ENCODE data around the gene RALGAPA2.

The RALGAPA2 gene

GRCh38 chr20:20491110-20491783 is 221.2 kb downstream of the RALGAPA2 start:
- no peak for DNase-seq

GRCh38 chr20:20490673-20491072 is 221.8 kb downstream of the RALGAPA2 start:
- no peak for DNase-seq

GRCh38 chr20:20489648-20490341 is 222.6 kb downstream of the RALGAPA2 start:
- DNase-seq: no peak

- no peak for DNase-seq
Measured at GRCh38 chr20:20489054-20489453, 223.4 kb downstream of the RALGAPA2 start.

GRCh38 chr20:20488388-20488787 is 224.1 kb downstream of the RALGAPA2 start:
- no peak for DNase-seq

- no peak for DNase-seq
Measured at GRCh38 chr20:20487811-20488210, 224.6 kb downstream of the RALGAPA2 start.

GRCh38 chr20:20483328-20483727 is 229.1 kb downstream of the RALGAPA2 start:
- no peak for DNase-seq

- DNase-seq: no peak
Measured at GRCh38 chr20:20482453-20482852, 230.0 kb downstream of the RALGAPA2 start.

GRCh38 chr20:20480689-20481088 is 231.8 kb downstream of the RALGAPA2 start:
- no peak for DNase-seq

- DNase-seq: no peak
Measured at GRCh38 chr20:20480126-20480525, 232.3 kb downstream of the RALGAPA2 start.

- no peak for DNase-seq
Measured at GRCh38 chr20:20477444-20478041, 234.9 kb downstream of the RALGAPA2 start.

GRCh38 chr20:20476504-20476903 is 235.9 kb downstream of the RALGAPA2 start:
- no peak for DNase-seq

GRCh38 chr20:20473657-20474056 is 238.8 kb downstream of the RALGAPA2 start:
- no peak for DNase-seq

GRCh38 chr20:20472684-20473274 is 239.7 kb downstream of the RALGAPA2 start:
- DNase-seq: no peak

GRCh38 chr20:20466341-20466879 is 246.0 kb downstream of the RALGAPA2 start:
- DNase-seq: no peak

- DNase-seq: no peak
Measured at GRCh38 chr20:20465252-20465651, 247.2 kb downstream of the RALGAPA2 start.

- no peak for DNase-seq
Measured at GRCh38 chr20:20463933-20464374, 248.5 kb downstream of the RALGAPA2 start.

- no peak for DNase-seq
Measured at GRCh38 chr20:20462185-20462584, 250.3 kb downstream of the RALGAPA2 start.

- DNase-seq: no peak
Measured at GRCh38 chr20:20461551-20461950, 250.9 kb downstream of the RALGAPA2 start.

GRCh38 chr20:20459726-20460125 is 252.7 kb downstream of the RALGAPA2 start:
- DNase-seq: no peak

- DNase-seq: no peak
Measured at GRCh38 chr20:20457392-20458126, 254.9 kb downstream of the RALGAPA2 start.

- DNase-seq: no peak
Measured at GRCh38 chr20:20456741-20457140, 255.7 kb downstream of the RALGAPA2 start.

- no peak for DNase-seq
Measured at GRCh38 chr20:20455926-20456325, 256.5 kb downstream of the RALGAPA2 start.
